GM12891 (cell line): ENCODE data around the gene PMPCA.

ENCODE experiments used
- PAX5 ChIP-seq: IDR thresholded peaks from 2 replicates; pipeline ENCODE4 v1.6.1; 2011; ENCODE audit warnings: low read length, moderate library complexity, mild to moderate bottlenecking; ENCODE audit not compliant: insufficient read depth, severe bottlenecking
- POLR2A ChIP-seq: IDR thresholded peaks from 2 replicates; pipeline ENCODE4 v1.6.1; 2011; ENCODE audit warnings: low read depth, low read length, control low read depth
- POLR2AphosphoS5 ChIP-seq: IDR thresholded peaks from 2 replicates; pipeline ENCODE4 v1.6.1; 2011; ENCODE audit warnings: low read depth, low read length, control low read depth
- SPI1 ChIP-seq: IDR thresholded peaks from 2 replicates; pipeline ENCODE4 v1.6.1; 2011; ENCODE audit warnings: low read depth, low read length, control low read depth
- TAF1 ChIP-seq: IDR thresholded peaks from 2 replicates; pipeline ENCODE4 v1.6.1; 2011; ENCODE audit warnings: low read depth, low read length, control low read depth

DNA sequence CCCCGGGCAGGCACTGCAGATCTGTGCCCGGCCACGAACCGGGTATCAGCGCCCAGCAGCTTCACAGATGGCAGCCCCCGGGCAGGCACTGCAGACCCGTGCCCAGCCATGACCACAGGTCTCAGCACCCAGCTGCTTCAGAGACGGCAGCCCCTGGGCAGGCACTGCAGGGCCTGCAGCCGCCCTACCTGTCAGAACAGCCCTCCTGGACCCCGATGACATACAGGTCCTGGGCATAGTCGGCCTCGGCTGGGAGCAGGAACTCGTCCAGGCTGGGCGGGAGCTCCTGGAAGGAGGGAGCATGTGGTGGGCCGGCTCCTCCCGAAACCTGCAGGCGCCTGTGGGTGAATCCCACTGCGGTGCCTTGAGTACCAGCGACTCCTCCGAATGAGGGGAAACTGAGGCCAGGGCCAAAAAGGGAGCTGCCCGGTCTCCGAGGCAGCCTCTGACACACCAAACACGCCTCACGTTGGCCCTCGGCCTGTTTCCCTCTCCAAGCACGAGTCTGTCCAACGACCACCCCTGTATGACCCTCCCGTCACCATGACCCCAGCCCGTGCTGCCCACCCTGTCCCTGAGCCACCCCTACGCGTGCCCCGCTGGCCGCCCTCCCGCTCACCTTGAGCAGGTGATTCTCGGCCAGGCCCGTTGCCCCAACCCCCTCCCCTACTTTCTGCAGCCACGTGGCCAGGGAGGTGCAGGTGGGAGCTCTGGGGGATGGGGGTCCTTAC lies 23.6 kb downstream of the PMPCA start:
- TF ChIP-seq POLR2A: no peak
- no peak for TF ChIP-seq TAF1
- TF ChIP-seq SPI1: no peak
- TF ChIP-seq POLR2AphosphoS5: no peak
- TF ChIP-seq PAX5: no peak
